HEK293 (cell line): ENCODE results near the gene GPHN.

ENCODE experiments used
- CTCF ChIA-PET: fragments of 350-600 bp; formaldehyde crosslinking; extraction: SDS; loops from one replicate; lab custom pipeline; 2021; ENCODE audit warnings: antibody characterized with exemption; lab: Yijun Ruan, JAX
- POLR2A ChIA-PET: fragments of 300-600 bp; formaldehyde crosslinking; extraction: SDS; loops from one replicate; lab custom pipeline; 2020; ENCODE audit warnings: antibody characterized with exemption, inconsistent platforms; lab: Yijun Ruan, JAX
- H3K27ac ChIP-seq: fragments of 200-500 bp; sonication (Bioruptor generic); 2 replicates; pipeline ENCODE4 v1.5.1; 2014; ENCODE audit warnings: low read depth, low read length, control low read depth, inconsistent platforms; ENCODE audit errors: extremely low read depth
- H3K36me3 ChIP-seq, 2 experiments: fragments of 200-500 bp in 1 of 2; sonication (Bioruptor generic) in 1 of 2; 1 replicate in 1 of 2; 2 replicates in 1 of 2; pipeline ENCODE4 v1.5.1; 2014 to 2017; ENCODE audit warnings: inconsistent platforms in 2 of 2, low read length in 2 of 2; ENCODE audit not compliant: control insufficient read depth in 2 of 2, insufficient read depth in 1 of 2
- H3K4me1 ChIP-seq: fragments of 200-500 bp; sonication (Bioruptor generic); 2 replicates; pipeline ENCODE4 v1.5.1; 2014; ENCODE audit warnings: mild to moderate bottlenecking, low read length, inconsistent platforms; ENCODE audit not compliant: control insufficient read depth, insufficient read depth
- H3K4me3 ChIP-seq: 2 replicates; pipeline ENCODE4 v1.5.1; 2011; ENCODE audit warnings: low read depth, mild to moderate bottlenecking, control low read depth, low read length, moderate library complexity
- H3K9me3 ChIP-seq: fragments of 200-500 bp; sonication (Bioruptor generic); 2 replicates; pipeline ENCODE4 v1.5.1; 2014; ENCODE audit warnings: low read depth, low read length, inconsistent platforms; ENCODE audit not compliant: control insufficient read depth, insufficient read depth
- AEBP2 ChIP-seq: fragments of 450-650 bp; formaldehyde crosslinking; IDR thresholded peaks from 2 replicates; pipeline ENCODE4 v1.5.1; 2016; ENCODE audit warnings: missing biosample characterization, missing genetic modification characterization, borderline replicate concordance
- FEZF1 ChIP-seq: fragments of 450-650 bp; formaldehyde crosslinking; IDR thresholded peaks from 2 replicates; pipeline ENCODE4 v1.5.1; 2016; ENCODE audit warnings: missing biosample characterization, missing genetic modification characterization
- HOXD13 ChIP-seq: sonication (generic); formaldehyde crosslinking; IDR thresholded peaks from 2 replicates; pipeline ENCODE4 v1.8.0; 2022; ENCODE audit warnings: missing genetic modification reagents, borderline replicate concordance
- KLF1 ChIP-seq: fragments of 450-650 bp; formaldehyde crosslinking; IDR thresholded peaks from 2 replicates; pipeline ENCODE4 v1.5.1; 2016; ENCODE audit warnings: missing biosample characterization, missing genetic modification characterization
- OSR2 ChIP-seq: fragments of 450-650 bp; formaldehyde crosslinking; IDR thresholded peaks from 2 replicates; pipeline ENCODE4 v1.5.1; 2016; ENCODE audit warnings: missing biosample characterization, missing genetic modification characterization
- PBX3 ChIP-seq: sonication (generic); formaldehyde crosslinking; IDR thresholded peaks from 2 replicates; pipeline ENCODE4 v1.8.1; 2022; ENCODE audit warnings: mild to moderate bottlenecking, moderate library complexity, missing genetic modification reagents
- PRDM10 ChIP-seq: fragments of 450-650 bp; formaldehyde crosslinking; IDR thresholded peaks from 2 replicates; pipeline ENCODE4 v1.5.1; 2016; ENCODE audit warnings: missing biosample characterization, missing genetic modification characterization
- PRDM2 ChIP-seq: fragments of 450-650 bp; formaldehyde crosslinking; IDR thresholded peaks from 2 replicates; pipeline ENCODE4 v1.5.1; 2016; ENCODE audit warnings: missing biosample characterization, missing genetic modification characterization, borderline replicate concordance
- ZFP41 ChIP-seq: fragments of 450-650 bp; formaldehyde crosslinking; IDR thresholded peaks from 2 replicates; pipeline ENCODE4 v1.5.1; 2016; ENCODE audit warnings: missing biosample characterization, missing genetic modification characterization, borderline replicate concordance
- ZNF132 ChIP-seq: fragments of 450-650 bp; formaldehyde crosslinking; IDR thresholded peaks from 2 replicates; pipeline ENCODE4 v1.5.1; 2017; ENCODE audit warnings: missing biosample characterization, missing genetic modification characterization, borderline replicate concordance
- ZNF146 ChIP-seq: fragments of 450-650 bp; formaldehyde crosslinking; IDR thresholded peaks from 2 replicates; pipeline ENCODE4 v1.5.1; 2016; ENCODE audit warnings: missing biosample characterization, missing genetic modification characterization
- ZNF155 ChIP-seq: fragments of 450-650 bp; formaldehyde crosslinking; IDR thresholded peaks from 2 replicates; pipeline ENCODE4 v1.5.1; 2016; ENCODE audit warnings: missing biosample characterization, missing genetic modification characterization
- ZNF366 ChIP-seq: fragments of 450-650 bp; formaldehyde crosslinking; conservative IDR thresholded peaks from 2 replicates; pipeline ENCODE4 v1.5.1; 2016; ENCODE audit warnings: missing biosample characterization, missing genetic modification characterization
- ZNF555 ChIP-seq: fragments of 450-650 bp; formaldehyde crosslinking; conservative IDR thresholded peaks from 2 replicates; pipeline ENCODE4 v1.5.1; 2017; ENCODE audit warnings: missing biosample characterization, mild to moderate bottlenecking, missing genetic modification characterization, inconsistent platforms
- ZNF580 ChIP-seq: fragments of 450-650 bp; formaldehyde crosslinking; IDR thresholded peaks from 2 replicates; pipeline ENCODE4 v1.5.1; 2016; ENCODE audit warnings: missing biosample characterization, missing genetic modification characterization
- ZNF626 ChIP-seq: fragments of 450-650 bp; sonication (Bioruptor Pico); formaldehyde crosslinking; IDR thresholded peaks from 2 replicates; pipeline ENCODE4 v1.5.1; 2018; ENCODE audit warnings: missing biosample characterization, missing genetic modification characterization, inconsistent platforms
- ZSCAN23 ChIP-seq: fragments of 450-650 bp; formaldehyde crosslinking; IDR thresholded peaks from 2 replicates; pipeline ENCODE4 v1.5.1; 2016; ENCODE audit warnings: missing biosample characterization, missing genetic modification characterization

The GPHN gene

GRCh38 chr14:67186789-67187584 lies 679.0 kb downstream of the GPHN start (continued):
- TF ChIP-seq PRDM10 (tag by site-specific recombination) (peak; percentile 17; the same call in 1 of the 2 replicates), ZNF555 (tag by site-specific recombination) (no peak), OSR2 (no peak), ZNF155 (tag by site-specific recombination) (no peak), ZNF132 (tag by site-specific recombination) (no peak), ZNF366 (peak; percentile 58; the same call in 1 of the 2 replicates)
- TF ChIP-seq, all 188 proteins: peak for 20

GRCh38 chr14:67187826-67188225 lies 679.9 kb downstream of the GPHN start:
- Histone ChIP-seq H3K4me1 (peaks cover 18% of the 10 kb centered on the region), H3K9me3 (no peaks in the 10 kb centered on the region), H3K27ac (no peak overlapping the region), H3K4me3 (no peak overlapping the region), H3K36me3 (no peaks in the 10 kb centered on the region)
- CTCF ChIA-PET: interaction anchor here (0.7 to 1.4 kb wide), 3 partner anchors 65 to 98 kb away, joined by 3 to 4 read pairs (median 3); no protein-coding TSS in a partner anchor
- TF ChIP-seq FEZF1 (tag by site-specific recombination) (no peak; the same call in 1 of the 2 replicates), ZNF146 (tag by site-specific recombination) (no peak), AEBP2 (tag by site-specific recombination) (no peak), KLF1 (no peak), ZNF626 (tag by site-specific recombination) (no peak), ZSCAN23 (tag by site-specific recombination) (no peak), HOXD13 (no peak), PBX3 (CRISPR knock-in tag) (no peak), ZFP41 (tag by site-specific recombination) (no peak), PRDM2 (tag by site-specific recombination) (no peak), ZNF580 (tag by site-specific recombination) (no peak)
- POLR2A ChIA-PET: interaction anchor here (0.5 to 1.5 kb wide), 5 partner anchors 8 to 75 kb away, joined by 3 to 4 read pairs (median 3); partner anchors contain the start of gene PALS1
